GM19193 (cell line): ENCODE measurements around the gene TAF3.

ENCODE experiments used
- POLR2A ChIP-seq: IDR thresholded peaks from 4 replicates; pipeline ENCODE4 v1.6.1; 2011; ENCODE audit not compliant: insufficient read depth, insufficient read length; ENCODE audit errors: extremely low read depth

TAF3 gene

DNA sequence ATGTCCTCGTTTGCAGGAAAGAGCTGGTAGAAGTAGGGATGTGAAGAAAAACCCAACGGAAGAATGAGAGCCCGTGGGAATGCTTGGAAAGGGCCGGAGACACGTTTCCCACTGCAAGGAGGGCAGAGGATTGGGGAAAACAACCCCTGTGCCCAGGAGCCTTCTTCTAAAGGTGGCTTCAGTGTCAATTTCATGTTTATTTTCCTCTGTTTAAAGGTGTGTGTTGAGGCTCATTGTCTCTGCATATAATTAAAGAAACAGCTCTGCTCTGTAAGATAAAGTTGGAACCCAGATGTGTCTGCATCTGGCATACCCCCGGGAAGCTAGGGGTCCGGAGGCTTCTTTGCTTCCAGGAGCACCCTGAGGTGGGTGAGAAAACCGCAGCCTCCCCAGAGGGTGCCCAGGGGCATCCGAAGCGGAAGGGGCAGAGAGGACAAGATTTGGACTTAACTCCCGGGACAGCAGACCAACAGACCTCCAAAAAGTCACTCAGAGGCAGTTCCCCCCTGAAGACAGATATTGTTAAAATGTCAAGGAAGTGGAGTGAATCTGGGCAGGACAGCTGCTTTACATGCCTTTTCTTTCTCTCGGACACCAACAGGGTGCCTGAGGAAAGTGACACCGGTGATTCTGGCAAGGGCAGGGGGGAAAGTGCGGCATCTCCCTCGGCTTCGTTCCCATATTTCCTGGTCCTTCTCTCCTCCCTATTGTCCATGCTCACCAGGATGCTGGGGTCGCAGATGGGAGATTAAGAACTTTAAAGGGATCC is 227.6 kb downstream of the TAF3 start:
- TF ChIP-seq POLR2A: no peak

DNA sequence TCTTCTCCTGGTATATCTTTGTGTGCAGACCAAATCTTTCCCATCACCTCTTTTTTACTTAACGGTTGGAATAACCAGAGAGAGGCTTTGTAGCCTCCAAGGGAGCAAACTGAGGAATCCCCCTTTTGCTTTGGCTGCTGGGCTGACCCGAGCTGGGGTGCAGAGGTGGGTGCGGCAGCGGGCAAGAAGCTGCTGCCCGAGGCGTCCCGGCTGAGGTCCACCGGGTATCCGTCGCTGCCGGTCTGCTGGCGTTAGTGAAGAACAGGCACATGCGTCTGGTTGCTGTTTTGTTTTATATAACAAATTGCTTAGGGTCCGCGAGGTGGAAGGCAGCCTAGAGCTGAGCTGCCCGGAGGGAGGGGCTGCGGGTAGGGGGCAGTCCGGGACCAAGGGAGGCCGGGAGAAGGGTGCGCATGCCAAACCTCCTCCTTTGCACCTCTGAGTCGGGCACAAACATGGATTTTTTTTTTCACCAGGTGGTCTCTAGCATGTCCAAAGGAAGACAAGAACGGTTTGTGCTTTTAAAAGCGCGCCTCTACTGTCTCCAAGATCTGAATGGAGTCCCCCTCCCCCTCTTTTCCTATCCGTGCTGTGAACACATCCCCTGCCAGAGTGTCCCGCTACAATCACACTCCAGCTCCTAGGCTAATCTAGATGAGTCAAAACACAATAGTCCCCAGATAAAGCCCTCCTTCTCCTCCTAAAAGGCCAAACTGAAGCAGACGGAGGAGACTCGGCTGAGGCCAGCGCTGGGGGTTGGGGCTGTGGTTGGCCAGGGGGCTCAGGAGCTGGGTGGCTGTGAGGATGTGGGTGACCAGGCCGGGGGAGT is 229.4 kb downstream of the TAF3 start:
- no peak for TF ChIP-seq POLR2A

DNA sequence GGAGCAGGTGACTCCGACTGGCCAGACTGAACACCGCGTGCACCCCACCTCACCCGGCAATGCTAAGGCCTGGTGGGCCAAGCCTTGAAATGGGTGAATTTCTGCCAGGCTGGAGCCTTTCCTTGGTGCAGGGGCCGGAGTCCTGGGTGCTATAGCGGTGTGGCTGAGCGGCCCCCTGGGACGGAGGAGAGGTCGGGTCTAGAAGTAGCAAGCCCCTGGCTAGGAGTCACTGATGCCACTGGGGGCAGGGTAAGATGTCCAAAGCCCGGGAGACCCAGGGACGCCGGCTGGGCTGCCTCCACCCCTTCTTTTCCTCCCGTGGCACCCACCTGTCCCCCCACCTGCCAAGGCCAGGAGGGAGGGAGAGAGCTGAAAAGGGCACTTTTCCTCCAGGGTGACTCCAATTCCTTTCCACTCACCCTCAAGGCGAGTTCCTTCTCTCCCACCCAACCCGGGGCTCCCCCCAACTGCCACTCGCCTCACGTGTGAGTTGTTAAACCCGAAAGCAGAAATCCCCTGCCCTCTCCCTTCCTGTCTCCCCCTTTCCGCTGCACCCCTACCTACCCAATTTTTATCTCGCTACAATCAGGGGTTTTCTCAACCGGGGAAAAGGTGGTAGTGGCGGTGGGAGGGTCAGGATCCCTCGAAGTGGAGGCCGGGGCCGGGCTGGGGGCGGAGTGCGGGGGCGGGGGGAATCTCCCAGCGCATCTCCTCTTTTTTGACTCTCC is 230.1 kb downstream of the TAF3 start:
- no peak for TF ChIP-seq POLR2A

DNA sequence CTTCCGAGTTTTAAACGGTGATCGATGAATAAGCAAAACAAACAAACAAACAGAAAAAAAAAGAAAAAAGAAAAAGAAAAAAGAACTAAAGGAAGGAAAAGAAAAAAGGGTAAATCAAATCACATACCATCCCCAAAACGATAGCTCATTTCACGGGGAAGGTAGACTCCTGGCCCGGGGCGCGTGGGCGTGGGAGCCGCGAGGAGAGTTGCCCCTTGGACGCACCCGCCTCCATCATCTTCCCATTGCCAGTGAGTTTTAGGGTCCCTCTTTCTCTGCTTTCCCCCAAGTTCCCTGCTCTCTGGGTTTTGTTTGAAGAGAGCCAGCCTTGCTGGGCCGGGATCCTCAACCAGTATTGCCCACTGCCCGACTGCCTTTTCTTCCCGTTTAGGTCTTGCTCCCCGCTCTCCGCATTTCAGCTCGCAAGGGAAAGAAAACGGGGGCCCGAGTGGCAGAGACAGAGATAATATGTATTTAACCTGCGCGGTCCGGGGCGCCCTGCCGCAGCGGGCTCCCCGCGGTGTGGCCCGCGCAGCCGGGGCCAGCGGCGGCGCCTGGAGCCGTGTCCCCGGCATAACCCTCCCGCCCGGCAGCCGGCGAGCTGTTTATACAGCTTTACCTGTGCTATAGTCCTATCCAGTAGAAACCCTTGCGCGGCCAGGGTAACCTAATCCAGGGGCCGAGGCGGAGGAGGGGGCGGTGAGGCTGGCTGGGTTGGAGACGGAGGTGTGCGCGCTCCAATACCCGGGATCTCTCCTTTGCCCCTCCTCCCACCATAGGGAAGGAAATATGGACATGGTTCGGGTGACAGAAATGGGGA is 230.9 kb downstream of the TAF3 start:
- no peak for TF ChIP-seq POLR2A

DNA sequence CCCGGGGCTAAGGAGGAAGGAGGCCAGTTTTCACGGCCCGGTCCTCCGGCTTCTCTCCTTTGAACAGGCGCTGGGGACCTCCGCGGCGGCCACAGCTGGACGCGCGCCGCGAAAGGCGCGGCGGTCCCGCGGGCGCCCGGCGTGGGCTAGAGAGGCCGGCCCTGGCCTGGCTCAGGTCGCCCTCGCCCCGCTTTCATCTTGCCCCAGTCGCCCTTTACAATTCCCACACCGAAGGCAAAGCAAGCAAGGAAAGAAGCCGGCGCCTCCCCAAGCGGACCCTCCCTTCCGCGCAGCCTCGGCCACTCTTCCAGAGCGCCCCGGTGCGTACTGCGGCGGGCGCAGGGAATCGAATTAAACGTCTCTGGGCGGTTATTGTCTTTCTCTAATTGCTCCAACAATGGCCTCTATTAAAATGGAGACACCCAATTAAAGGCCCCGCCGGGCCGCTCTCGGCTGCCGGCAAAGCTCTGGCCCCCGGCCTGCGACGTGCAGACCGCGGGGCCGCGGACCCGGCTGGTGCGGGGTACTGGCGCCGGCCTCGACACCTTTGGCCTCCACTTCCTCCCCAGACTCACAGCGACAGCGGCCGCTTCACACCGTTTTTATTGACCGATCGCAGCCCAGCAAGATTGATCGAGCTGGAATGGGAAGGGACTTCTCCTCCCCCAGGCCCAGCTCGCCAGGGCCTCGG is 231.7 kb downstream of the TAF3 start:
- no peak for TF ChIP-seq POLR2A

DNA sequence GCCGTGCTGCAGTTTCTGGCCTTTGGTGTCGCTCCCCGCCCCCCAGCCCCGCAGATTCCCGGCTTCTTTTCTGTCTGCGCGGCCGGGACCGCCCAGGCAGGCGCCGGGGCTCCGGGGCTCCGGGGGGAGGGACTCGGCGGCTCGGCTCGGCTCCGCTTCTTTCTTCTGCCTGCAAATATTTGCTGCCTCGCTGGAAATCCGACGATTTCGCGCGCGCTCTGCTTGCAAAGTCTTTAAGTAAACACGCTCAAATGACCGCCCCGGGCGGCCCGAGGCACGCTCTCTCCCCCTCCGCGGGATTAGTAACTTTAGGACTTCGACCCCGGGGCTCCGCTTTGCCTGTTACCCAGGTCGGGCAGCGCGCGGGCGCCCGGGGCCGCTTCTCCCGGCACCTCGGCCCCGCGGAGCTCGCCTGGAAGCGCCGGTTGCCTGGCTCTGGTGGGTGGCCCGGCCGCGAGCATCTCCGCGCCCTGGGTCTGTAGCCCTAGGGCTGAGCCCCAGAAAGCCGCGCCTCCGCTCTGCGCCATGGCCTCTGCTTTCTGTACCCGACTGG is 232.3 kb downstream of the TAF3 start:
- TF ChIP-seq POLR2A: no peak

DNA sequence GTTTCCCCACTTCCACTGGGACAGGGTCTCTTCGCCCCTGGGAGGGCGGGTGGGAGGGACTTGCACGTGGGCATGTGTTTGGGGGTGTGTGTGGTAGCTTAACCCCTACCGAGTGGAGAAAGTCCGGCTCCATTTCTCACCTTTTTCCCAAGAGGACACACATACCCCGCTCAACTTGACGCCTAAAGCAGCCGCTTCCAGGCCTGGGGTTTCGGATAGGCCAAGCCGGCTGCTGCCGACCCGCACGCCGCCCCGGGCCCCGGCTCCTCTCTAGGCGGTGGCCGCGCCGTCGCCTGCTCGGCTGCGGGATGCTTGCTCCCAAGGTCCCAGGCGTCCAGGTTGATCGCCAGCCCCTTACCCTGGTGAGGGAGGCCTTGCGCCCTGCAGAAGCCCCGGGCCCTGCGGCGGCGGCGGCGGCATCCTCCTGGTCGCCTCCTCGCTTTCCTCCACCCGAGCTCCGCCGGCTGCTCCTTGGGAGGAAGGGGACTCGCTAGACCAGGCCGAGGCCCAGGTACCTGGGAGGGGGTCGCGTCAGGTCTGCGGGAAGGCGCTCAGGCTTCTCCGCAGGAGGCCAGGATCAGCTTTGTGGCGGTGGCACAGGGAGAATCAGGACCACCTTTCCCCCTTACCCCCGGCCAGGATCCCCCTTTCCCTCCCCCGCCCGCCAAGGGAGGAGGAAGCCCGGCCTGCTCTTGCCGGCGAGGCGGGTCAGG is 233.0 kb downstream of the TAF3 start:
- TF ChIP-seq POLR2A: no peak

DNA sequence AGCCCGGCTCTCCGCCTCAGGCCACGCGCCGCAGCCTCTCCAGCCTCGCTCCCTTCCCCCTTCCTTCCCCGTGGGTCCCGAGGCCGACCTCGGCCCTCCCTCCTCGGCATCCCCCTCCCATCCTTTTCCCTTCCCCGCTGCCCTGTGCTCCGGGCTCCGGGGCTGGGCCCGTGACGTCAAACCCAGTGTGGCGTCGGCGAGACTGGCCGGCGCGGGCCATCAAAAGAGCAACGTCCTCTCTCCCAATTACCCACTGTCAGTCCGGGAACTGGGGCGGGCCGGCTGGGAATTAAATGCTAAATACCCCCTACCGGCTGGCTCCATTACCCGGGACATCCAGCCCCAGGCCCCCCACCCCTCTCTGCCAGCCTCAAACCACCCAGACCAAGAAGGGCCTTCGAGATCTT is 233.5 kb downstream of the TAF3 start:
- TF ChIP-seq POLR2A: no peak

DNA sequence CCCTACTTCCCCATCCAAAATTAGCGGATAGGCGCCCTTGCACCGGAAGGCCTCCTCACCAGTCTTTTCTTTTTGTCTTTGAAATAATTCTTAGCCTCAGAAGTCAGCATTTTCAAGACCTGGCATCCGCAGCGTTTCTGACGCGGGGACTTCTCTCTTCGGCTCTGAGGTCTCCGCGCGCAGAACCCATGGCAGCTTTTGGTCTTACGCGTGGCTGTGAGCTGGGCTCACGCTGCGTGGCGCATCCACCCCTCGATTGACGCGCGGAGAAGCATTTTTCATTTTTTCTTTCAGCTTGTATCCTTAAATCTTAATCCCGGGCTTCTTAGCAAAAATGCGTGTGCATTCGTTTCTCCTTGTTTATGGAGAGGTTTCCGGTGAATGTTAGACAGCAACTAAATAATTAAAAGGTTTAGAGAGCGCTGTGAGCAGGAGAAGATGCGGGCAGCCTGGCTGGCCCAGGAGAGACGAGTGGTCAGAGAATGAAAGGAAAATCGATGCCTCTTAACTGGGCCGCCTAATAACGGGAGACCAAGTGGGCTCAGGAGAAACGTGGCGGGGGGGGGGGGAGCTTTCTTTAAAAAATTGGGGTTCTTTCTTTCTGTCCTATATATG is 234.1 kb downstream of the TAF3 start:
- TF ChIP-seq POLR2A: no peak

DNA sequence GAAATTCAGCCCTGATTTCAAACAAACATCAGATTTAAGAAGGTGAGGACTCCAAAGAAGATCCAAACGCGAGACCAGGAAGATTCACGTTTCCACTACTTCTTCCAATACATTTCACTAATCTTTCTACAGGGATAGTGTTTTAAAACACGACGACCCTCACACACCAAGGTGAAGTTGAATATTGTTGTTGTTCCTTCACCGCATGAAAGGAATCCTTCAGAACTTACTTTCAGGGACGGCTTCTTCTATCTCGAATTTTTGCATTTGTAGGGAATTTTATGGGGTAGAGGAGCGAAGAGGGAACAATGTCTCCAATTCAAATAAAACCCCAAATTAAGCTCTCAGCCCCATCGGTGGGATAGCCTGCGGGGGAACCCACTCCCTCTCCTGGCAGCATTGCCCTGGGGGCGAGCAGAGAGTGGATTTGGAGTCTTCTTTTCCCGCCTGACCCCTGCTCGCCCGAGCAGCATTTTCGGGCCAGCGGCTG is 234.7 kb downstream of the TAF3 start:
- TF ChIP-seq POLR2A: no peak

DNA sequence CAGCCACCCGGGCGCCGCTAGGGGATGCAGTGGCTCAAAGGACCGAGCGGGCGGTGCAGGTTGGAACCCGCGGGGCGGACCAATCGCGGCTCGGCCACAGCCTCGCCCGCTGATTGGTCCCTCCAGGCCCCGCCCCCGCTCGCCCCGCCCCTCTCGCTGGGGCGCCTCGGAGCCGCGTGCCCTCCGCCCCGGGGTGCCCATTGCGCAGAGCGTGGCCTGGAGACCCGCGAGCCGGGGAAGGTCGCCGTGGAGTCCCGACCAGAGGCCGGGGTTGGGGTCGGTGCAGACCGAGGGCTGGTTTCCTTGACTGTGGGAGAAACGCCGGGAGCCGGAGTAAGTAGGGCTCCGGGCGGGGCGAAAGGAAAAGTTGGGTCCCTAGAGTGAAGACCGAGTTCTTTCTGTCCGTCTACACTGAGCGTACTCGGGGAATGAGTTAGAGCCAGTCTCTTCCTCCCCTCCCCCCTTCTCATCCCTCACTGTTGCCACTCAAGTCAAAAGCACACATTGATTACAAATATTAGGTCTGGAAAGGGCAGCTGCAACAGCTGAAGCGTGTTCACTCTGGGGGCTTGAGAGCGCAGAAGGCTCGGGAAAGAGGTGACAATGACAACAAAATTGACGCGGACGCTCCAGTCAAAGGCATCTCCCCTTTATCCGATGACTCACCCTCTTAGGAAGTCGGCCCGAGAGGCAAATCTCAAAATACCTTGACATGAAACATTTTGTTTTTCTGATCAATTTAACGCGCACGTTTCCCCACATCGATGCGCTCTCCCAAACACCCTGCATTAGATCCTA is 235.3 kb downstream of the TAF3 start:
- no peak for TF ChIP-seq POLR2A

DNA sequence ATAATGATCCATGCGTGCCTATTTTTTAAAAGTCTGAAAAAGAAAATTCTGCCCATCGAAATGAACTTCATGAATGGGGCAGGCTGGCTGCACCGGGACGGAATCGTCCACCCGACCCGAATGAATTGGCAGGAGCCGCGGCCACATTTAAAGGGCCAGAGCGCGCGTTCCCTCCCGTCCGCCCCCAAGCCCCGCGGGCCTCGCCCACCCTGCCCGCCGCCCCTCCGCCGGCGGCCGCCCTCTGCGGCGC is 235.9 kb downstream of the TAF3 start:
- TF ChIP-seq POLR2A: no peak
